ENCODE data around the gene SLC2A8.

Gene SLC2A8

GRCh38 chr9:127403507-127404192, 6.7 kb downstream of the SLC2A8 start:
- no peak for DNase-seq (ENCODE audit: low read depth)

GRCh38 chr9:127404631-127405030, 7.7 kb downstream of the SLC2A8 start:
- DNase-seq (ENCODE audit: low read depth), result no peak

- DNase-seq (ENCODE audit: low read depth), result no peak
Observed at GRCh38 chr9:127405344-127406125, 8.6 kb downstream of the SLC2A8 start.

GRCh38 chr9:127406799-127407491, 10.0 kb downstream of the SLC2A8 start:
- DNase-seq (ENCODE audit: low read depth), result no peak

- DNase-seq (ENCODE audit: low read depth), result no peak
Observed at GRCh38 chr9:127407492-127407843, 10.5 kb downstream of the SLC2A8 start.

- no peak for DNase-seq (ENCODE audit: low read depth)
Observed at GRCh38 chr9:127411122-127411521, 14.2 kb downstream of the SLC2A8 start.

- DNase-seq (ENCODE audit: low read depth), result no peak
Observed at GRCh38 chr9:127415141-127415540, 18.2 kb downstream of the SLC2A8 start.

- no peak for DNase-seq (ENCODE audit: low read depth)
Observed at GRCh38 chr9:127415657-127416056, 18.7 kb downstream of the SLC2A8 start.

- no peak for DNase-seq (ENCODE audit: low read depth)
Observed at GRCh38 chr9:127417131-127418036, 20.4 kb downstream of the SLC2A8 start.

- DNase-seq (ENCODE audit: low read depth), result no peak
Observed at GRCh38 chr9:127418037-127418471, 21.1 kb downstream of the SLC2A8 start.

GRCh38 chr9:127419348-127419747, 22.4 kb downstream of the SLC2A8 start:
- no peak for DNase-seq (ENCODE audit: low read depth)

GRCh38 chr9:127421057-127421456, 24.1 kb downstream of the SLC2A8 start:
- no peak for DNase-seq (ENCODE audit: low read depth)

- no peak for DNase-seq (ENCODE audit: low read depth)
Observed at GRCh38 chr9:127422133-127422782, 25.3 kb downstream of the SLC2A8 start.

GRCh38 chr9:127422787-127423186, 25.8 kb downstream of the SLC2A8 start:
- DNase-seq (ENCODE audit: low read depth), result no peak

GRCh38 chr9:127423476-127423933, 26.5 kb downstream of the SLC2A8 start:
- DNase-seq (ENCODE audit: low read depth), result no peak

GRCh38 chr9:127423934-127424675, 27.1 kb downstream of the SLC2A8 start, which contains the start of gene ZNF79:
TSS of gene ZNF79 (plus strand) at chr9:127424382. CDS start at chr9:127424788, 406 bp downstream.
- DNase-seq (ENCODE audit: low read depth), result peak; percentile 91

- DNase-seq (ENCODE audit: low read depth), result no peak
Observed at GRCh38 chr9:127424676-127424999, 27.7 kb downstream of the SLC2A8 start.

- DNase-seq (ENCODE audit: low read depth), result no peak
Observed at GRCh38 chr9:127426756-127427155, 29.8 kb downstream of the SLC2A8 start.

- DNase-seq (ENCODE audit: low read depth), result no peak
Observed at GRCh38 chr9:127428348-127428747, 31.4 kb downstream of the SLC2A8 start.

GRCh38 chr9:127430415-127430814, 33.4 kb downstream of the SLC2A8 start:
- no peak for DNase-seq (ENCODE audit: low read depth)
